Osteocyte (in vitro differentiated cells): ENCODE measurements around the gene TOMM22. TPM values are rescaled to one million over a fixed set of nuclear protein-coding genes. Genes with fewer than 3 reads are reported as not detected.

Source experiments
- DNase-seq: peaks from one replicate; pipeline ENCODE4 v3.0.0; 2021; ENCODE audit warnings: mixed read lengths; ENCODE audit not compliant: unreplicated experiment; ENCODE audit errors: extremely low spot score
- H3K27ac Mint-ChIP-seq: one replicate; pipeline ENCODE4 v1.8.0; 2021; ENCODE audit warnings: mild to moderate bottlenecking, mixed read lengths; ENCODE audit not compliant: unreplicated experiment
- H3K27me3 Mint-ChIP-seq: one replicate; pipeline ENCODE4 v1.8.0; 2021; ENCODE audit warnings: mixed read lengths; ENCODE audit not compliant: unreplicated experiment
- H3K36me3 Mint-ChIP-seq: one replicate; pipeline ENCODE4 v1.8.0; 2021; ENCODE audit warnings: mixed read lengths; ENCODE audit not compliant: unreplicated experiment
- H3K4me1 Mint-ChIP-seq: one replicate; pipeline ENCODE4 v1.8.0; 2021; ENCODE audit warnings: mixed read lengths; ENCODE audit not compliant: unreplicated experiment
- H3K4me3 Mint-ChIP-seq: one replicate; pipeline ENCODE4 v1.8.0; 2021; ENCODE audit warnings: mild to moderate bottlenecking, moderate library complexity, mixed read lengths; ENCODE audit not compliant: unreplicated experiment
- H3K9me3 Mint-ChIP-seq: one replicate; pipeline ENCODE4 v1.8.0; 2021; ENCODE audit warnings: mixed read lengths; ENCODE audit not compliant: unreplicated experiment
- total RNA-seq: library from RNA; stranded (reverse); gene quantifications from 2 replicates; pipeline ENCODE4 v1.2.1, GENCODE V29; 2021
- TF ChIP-seq, protein P1 (sequence below): fragments of 200-600 bp; sonication (generic); IDR thresholded peaks from 2 replicates; pipeline ENCODE4 v1.5.0; 2021; ENCODE audit warnings: antibody characterized with exemption, mild to moderate bottlenecking, moderate library complexity

TOMM22 gene
- total RNA-seq, 1 donor from 2014 or later = 61.0 TPM

DNA sequence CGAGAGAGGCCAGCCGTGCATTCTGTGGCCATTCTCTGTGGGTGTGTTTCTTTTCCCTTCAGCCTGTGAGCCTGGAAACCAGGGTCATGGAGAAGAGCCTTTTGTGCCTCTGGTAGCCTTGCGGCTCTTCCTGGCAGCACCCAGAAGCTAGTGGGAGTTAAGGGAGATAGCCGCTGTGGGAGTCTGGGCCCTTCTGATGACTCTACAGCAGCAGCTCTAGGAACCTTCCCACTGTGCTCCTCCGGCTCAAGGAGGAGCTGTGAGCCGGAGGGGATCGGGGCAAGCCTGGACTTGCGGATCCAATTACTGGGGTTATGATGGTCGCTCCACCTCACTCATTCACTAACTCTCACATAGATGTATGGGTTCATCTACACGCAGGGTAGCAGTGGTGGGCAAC lies 34.5 kb downstream of the TOMM22 start:
- DNase-seq = no peak
- Mint-ChIP-seq H3K27me3 (no peaks in the 10 kb centered on the region), H3K4me1 (peaks cover 69% of the 10 kb centered on the region), H3K4me3 (no peak overlapping the region), H3K9me3 (no peaks in the 10 kb centered on the region), H3K36me3 (peaks cover 15% of the 10 kb centered on the region), H3K27ac (peak overlapping the region; percentile 90)
- TF ChIP-seq, protein P1, sequence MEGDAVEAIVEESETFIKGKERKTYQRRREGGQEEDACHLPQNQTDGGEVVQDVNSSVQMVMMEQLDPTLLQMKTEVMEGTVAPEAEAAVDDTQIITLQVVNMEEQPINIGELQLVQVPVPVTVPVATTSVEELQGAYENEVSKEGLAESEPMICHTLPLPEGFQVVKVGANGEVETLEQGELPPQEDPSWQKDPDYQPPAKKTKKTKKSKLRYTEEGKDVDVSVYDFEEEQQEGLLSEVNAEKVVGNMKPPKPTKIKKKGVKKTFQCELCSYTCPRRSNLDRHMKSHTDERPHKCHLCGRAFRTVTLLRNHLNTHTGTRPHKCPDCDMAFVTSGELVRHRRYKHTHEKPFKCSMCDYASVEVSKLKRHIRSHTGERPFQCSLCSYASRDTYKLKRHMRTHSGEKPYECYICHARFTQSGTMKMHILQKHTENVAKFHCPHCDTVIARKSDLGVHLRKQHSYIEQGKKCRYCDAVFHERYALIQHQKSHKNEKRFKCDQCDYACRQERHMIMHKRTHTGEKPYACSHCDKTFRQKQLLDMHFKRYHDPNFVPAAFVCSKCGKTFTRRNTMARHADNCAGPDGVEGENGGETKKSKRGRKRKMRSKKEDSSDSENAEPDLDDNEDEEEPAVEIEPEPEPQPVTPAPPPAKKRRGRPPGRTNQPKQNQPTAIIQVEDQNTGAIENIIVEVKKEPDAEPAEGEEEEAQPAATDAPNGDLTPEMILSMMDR = no peak

DNA sequence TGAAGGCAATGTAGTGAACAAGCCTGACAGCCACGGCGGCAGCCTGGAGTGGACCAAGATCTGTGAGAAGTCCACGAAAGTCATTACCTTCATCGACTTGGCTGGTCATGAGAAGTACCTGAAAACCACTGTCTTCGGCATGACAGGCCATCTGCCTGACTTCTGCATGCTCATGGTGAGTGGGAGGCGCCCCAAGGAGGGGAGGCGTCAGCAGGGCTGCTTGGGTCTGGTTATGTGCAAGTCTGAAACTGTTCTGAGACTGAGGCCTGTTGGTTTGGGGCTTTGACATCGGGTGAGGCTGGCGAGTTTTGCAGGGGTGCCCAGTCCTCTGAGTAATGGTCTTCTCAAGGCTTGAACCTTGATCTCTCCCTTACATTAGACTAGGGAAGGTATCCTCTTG lies 35.1 kb downstream of the TOMM22 start:
- no peak for DNase-seq
- H3K36me3 Mint-ChIP-seq = peaks cover 20% of the 10 kb centered on the region
- TF ChIP-seq, protein P1 = no peak
- peak overlapping the region; percentile 90 for H3K27ac Mint-ChIP-seq
- H3K4me3 Mint-ChIP-seq = no peak overlapping the region
- peaks cover 72% of the 10 kb centered on the region for H3K4me1 Mint-ChIP-seq
- H3K27me3 Mint-ChIP-seq = no peaks in the 10 kb centered on the region
- no peaks in the 10 kb centered on the region for H3K9me3 Mint-ChIP-seq

DNA sequence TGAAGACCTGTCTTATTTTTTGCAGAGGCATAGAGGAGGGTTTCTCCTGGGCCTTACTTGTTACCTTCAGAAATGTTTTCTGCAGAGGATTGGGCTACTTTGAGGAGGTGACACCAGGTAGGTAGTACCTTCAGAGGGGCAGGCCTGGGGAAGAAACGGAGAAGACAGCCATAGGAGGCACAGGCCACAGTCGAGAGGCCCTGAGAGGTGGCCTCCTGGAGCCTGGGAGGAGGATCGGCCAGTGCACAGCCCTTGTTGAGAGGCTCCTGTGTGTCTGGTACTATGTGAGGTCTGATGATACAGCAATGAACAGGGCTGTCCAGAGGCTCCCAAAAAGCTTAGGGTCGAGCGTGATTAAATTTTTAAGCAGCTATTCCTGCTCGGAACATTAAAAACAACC lies 35.5 kb downstream of the TOMM22 start:
- H3K9me3 Mint-ChIP-seq = no peaks in the 10 kb centered on the region
- TF ChIP-seq, protein P1 = no peak
- peak overlapping the region; percentile 90 for H3K27ac Mint-ChIP-seq
- H3K27me3 Mint-ChIP-seq = no peaks in the 10 kb centered on the region
- no peak for DNase-seq
- peaks cover 21% of the 10 kb centered on the region for H3K36me3 Mint-ChIP-seq
- no peak overlapping the region for H3K4me3 Mint-ChIP-seq
- peaks cover 70% of the 10 kb centered on the region for H3K4me1 Mint-ChIP-seq

DNA sequence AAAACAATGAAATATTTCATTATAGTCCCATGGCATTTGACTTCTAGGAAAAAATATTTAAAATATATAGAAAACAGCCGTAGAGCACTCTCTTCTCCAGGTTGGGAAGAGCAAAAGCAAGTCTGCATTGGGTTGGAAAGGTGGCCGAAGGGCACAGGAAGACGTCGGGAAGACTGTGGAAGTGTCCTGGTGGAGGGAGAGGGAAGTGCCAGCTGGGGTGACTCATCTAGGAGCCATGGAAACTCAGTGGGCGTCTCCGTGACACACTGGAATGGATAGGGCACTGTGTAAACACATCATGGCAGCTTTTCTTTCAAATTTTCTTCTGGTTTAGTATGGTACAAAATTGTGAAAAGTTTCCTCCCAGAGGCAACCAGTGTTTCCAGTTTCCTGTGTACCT lies 36.7 kb downstream of the TOMM22 start:
- Mint-ChIP-seq H3K36me3 (peaks cover 26% of the 10 kb centered on the region), H3K9me3 (no peaks in the 10 kb centered on the region), H3K27ac (peak overlapping the region; percentile 90), H3K27me3 (no peaks in the 10 kb centered on the region), H3K4me1 (peaks cover 61% of the 10 kb centered on the region), H3K4me3 (peak overlapping the region; percentile 11)
- TF ChIP-seq, protein P1 = peak; percentile 73
- DNase-seq = no peak

DNA sequence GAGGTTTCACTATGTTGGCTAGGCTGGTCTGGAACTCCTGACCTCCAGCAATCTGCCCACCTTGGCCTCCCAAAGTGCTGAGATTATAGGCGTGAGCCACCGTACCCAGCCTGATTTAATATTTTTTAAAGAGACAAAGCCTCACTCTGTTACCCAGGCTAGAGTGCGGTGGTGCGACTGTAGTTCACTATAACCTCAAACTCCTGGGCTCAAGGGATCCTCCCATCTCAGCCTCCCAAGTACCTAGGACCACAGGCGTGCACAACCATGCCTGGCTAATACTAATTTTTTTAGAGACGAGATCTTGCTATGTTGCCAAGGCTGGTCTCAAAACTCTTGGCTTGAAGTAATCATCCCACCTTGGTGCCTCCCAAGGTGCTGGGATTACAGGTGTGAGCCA lies 37.4 kb downstream of the TOMM22 start:
- H3K4me1 Mint-ChIP-seq = peaks cover 57% of the 10 kb centered on the region
- H3K27ac Mint-ChIP-seq = peak overlapping the region; percentile 90

More for the DNA sequence above, 37.4 kb downstream of the TOMM22 start:
- peak overlapping the region; percentile 32 for H3K4me3 Mint-ChIP-seq
- TF ChIP-seq, protein P1 = no peak
- no peak for DNase-seq
- H3K36me3 Mint-ChIP-seq = peaks cover 26% of the 10 kb centered on the region
- no peaks in the 10 kb centered on the region for H3K9me3 Mint-ChIP-seq
- H3K27me3 Mint-ChIP-seq = no peaks in the 10 kb centered on the region
